GM21526 (cell line): ENCODE measurements around the gene KCNQ2.

Source experiments
- ATAC-seq: cut with Tn5 transposase; IDR thresholded peaks from one replicate; pipeline ENCODE4 v1.9.1; 2021; ENCODE audit warnings: moderate library complexity; ENCODE audit not compliant: unreplicated experiment, low FRiP score

Gene KCNQ2

GRCh38 chr20:63441136-63442099 is 31.0 kb downstream of the KCNQ2 start:
- ATAC-seq, result no peak

GRCh38 chr20:63440366-63440955 is 32.0 kb downstream of the KCNQ2 start:
- no peak for ATAC-seq

- ATAC-seq, result no peak
Measured at GRCh38 chr20:63439866-63440265, 32.6 kb downstream of the KCNQ2 start.

GRCh38 chr20:63438121-63438520 is 34.3 kb downstream of the KCNQ2 start:
- no peak for ATAC-seq

- no peak for ATAC-seq
Measured at GRCh38 chr20:63435552-63435951, 36.9 kb downstream of the KCNQ2 start.

GRCh38 chr20:63434599-63435378 is 37.7 kb downstream of the KCNQ2 start:
- no peak for ATAC-seq

GRCh38 chr20:63433756-63434531 is 38.5 kb downstream of the KCNQ2 start:
- no peak for ATAC-seq

- no peak for ATAC-seq
Measured at GRCh38 chr20:63433351-63433750, 39.1 kb downstream of the KCNQ2 start.

GRCh38 chr20:63432577-63433325 is 39.7 kb downstream of the KCNQ2 start:
- no peak for ATAC-seq

GRCh38 chr20:63431944-63432343 is 40.5 kb downstream of the KCNQ2 start:
- ATAC-seq, result no peak

- ATAC-seq, result no peak
Measured at GRCh38 chr20:63430891-63431290, 41.6 kb downstream of the KCNQ2 start.

GRCh38 chr20:63429992-63430391 is 42.5 kb downstream of the KCNQ2 start:
- ATAC-seq, result no peak

GRCh38 chr20:63428906-63429575 is 43.4 kb downstream of the KCNQ2 start:
- no peak for ATAC-seq

GRCh38 chr20:63427724-63428330 is 44.6 kb downstream of the KCNQ2 start:
- ATAC-seq, result no peak

GRCh38 chr20:63427206-63427605 is 45.2 kb downstream of the KCNQ2 start:
- no peak for ATAC-seq

- no peak for ATAC-seq
Measured at GRCh38 chr20:63425846-63426485, 46.5 kb downstream of the KCNQ2 start.

- ATAC-seq, result no peak
Measured at GRCh38 chr20:63424613-63425012, 47.8 kb downstream of the KCNQ2 start.

- ATAC-seq, result no peak
Measured at GRCh38 chr20:63423751-63424150, 48.7 kb downstream of the KCNQ2 start.
